K562 (cell line): ENCODE results near the gene GTF2A1. TPM values are rescaled to one million over a fixed set of nuclear protein-coding genes. Genes with fewer than 3 reads are reported as not detected.

Experiments used
- ARID4B ChIP-seq: sonication (generic); formaldehyde crosslinking; IDR thresholded peaks from 2 replicates; pipeline ENCODE4 v1.8.0; 2022; ENCODE audit warnings: mild to moderate bottlenecking, missing genetic modification reagents
- CBX5 ChIP-seq: IDR thresholded peaks from 2 replicates; pipeline ENCODE4 v1.6.1; 2014; ENCODE audit warnings: low read depth, borderline replicate concordance
- ELK3 ChIP-seq: fragments of 450-650 bp; formaldehyde crosslinking; IDR thresholded peaks from 2 replicates; pipeline ENCODE4 v1.4.0; 2020; ENCODE audit warnings: mild to moderate bottlenecking
- NEUROD1 ChIP-seq: fragments of 150-350 bp; IDR thresholded peaks from 2 replicates; pipeline ENCODE4 v1.6.1; 2014; ENCODE audit warnings: borderline replicate concordance, low read length, low read depth; ENCODE audit not compliant: partially characterized antibody
- TRIM24 ChIP-seq, 2 experiments: fragments of 450-650 bp; IDR thresholded peaks; 2 replicates each; pipeline ENCODE4 v1.6.1; 2016
- ZBTB40 ChIP-seq, 2 experiments: fragments of 450-650 bp in 1 of 2; sonication (generic) in 1 of 2; formaldehyde crosslinking in 1 of 2; IDR thresholded peaks; 2 replicates each; pipeline versions ENCODE4 v1.7.1 to v1.9.0; 2016 to 2022; ENCODE audit warnings: inconsistent platforms in 1 of 2, mild to moderate bottlenecking in 1 of 2, missing genetic modification reagents in 1 of 2
- ZNF140 ChIP-seq: fragments of 250-450 bp; sonication (Bioruptor Pico); IDR thresholded peaks from 2 replicates; pipeline ENCODE4 v1.8.0; 2021; ENCODE audit warnings: moderate library complexity, mild to moderate bottlenecking, inconsistent platforms
- polyA plus RNA-seq, 8 experiments: library from polyadenylated mRNA; depleted of rRNA in 4 of 8; stranded (reverse) in 5 of 8; unstranded in 3 of 8; fragments of >200 nt; fragmentation: Nextera tagmentation in 2 of 8; fragmentation: Illumina TruSeq in 1 of 8; extraction: Ambion mirVana in 2 of 8; extraction: Trizol in 1 of 8; gene quantifications; 2 replicates each; pipeline versions ENCODE4 v1.2.1 to v1.2.3, GENCODE V29; 2011 to 2014; ENCODE audit warnings: inconsistent platforms in 1 of 8, missing spikeins in 1 of 8
- total RNA-seq, 7 experiments: library from RNA; depleted of rRNA in 6 of 7; stranded (reverse); fragments of >200 nt in 6 of 7; fragmentation: Illumina TruSeq in 2 of 7; extraction: Trizol in 2 of 7; gene quantifications; 2 replicates each; pipeline versions ENCODE4 v1.2.1 to v1.2.3, GENCODE V29; 2011 to 2021; ENCODE audit warnings: low replicate concordance in 1 of 7

Gene GTF2A1
- total and polyA plus RNA-seq, 9 of the 15 experiments (the other 6 are each of a cell fraction or from before 2014, with no cell fraction given), result 3.4 to 22.8 (median 14.7) TPM

- TF ChIP-seq ZBTB40 (IDR thresholded peaks at IDR 0.05), result peak; percentile 56
- 0 out of 2 replicates have a peak, but pooled peaks have one; percentile 33 for TF ChIP-seq ZBTB40 (CRISPR knock-in tag; IDR thresholded peaks at IDR 0.05)
- no peak for TF ChIP-seq ELK3 (CRISPR knock-in tag)
- peak; percentile 74 for TF ChIP-seq ARID4B (CRISPR knock-in tag)
- no peak for TF ChIP-seq CBX5
- TF ChIP-seq NEUROD1, result peak; percentile 36
- no peak for TF ChIP-seq ZNF140
- peak; percentile 15 to 41; a peak in 1 of 4 replicates for TF ChIP-seq TRIM24 (IDR thresholded peaks at IDR 0.05)
Measured at GRCh38 chr14:81220830-81221578, at the start of gene GTF2A1 (continued).
